Stimulated activated naive CD8-positive, alpha-beta T cell treated with anti-CD3 and anti-CD28 coated beads, Interleukin-15, amount 100 ng/mL, for 72 hours (primary cell): ENCODE results near the gene APBB3.

Source experiments
- ATAC-seq: fragments of 150-1000 bp; cut with Tn5 transposase; 2 replicates; pipeline ENCODE4 v1.10.0; 2021; ENCODE audit warnings: mild to moderate bottlenecking, moderate library complexity
- DNase-seq, 2 donors: peaks; one replicate each; pipeline ENCODE4 v3.0.0; 2021 to 2022
- H3K27ac Mint-ChIP-seq, 2 donors: one replicate each; pipeline ENCODE4 v1.8.0; 2022; ENCODE audit warnings: mild to moderate bottlenecking in 2 of 2, mixed read lengths in 2 of 2, moderate library complexity in 2 of 2
- H3K27me3 Mint-ChIP-seq: one replicate; pipeline ENCODE4 v1.8.0; 2022; ENCODE audit warnings: mixed read lengths
- H3K4me1 Mint-ChIP-seq: one replicate; pipeline ENCODE4 v1.8.0; 2022; ENCODE audit warnings: mild to moderate bottlenecking, mixed read lengths
- H3K4me3 Mint-ChIP-seq, 2 donors: one replicate each; pipeline ENCODE4 v1.8.0; 2022; ENCODE audit warnings: mild to moderate bottlenecking in 2 of 2, mixed read lengths in 2 of 2, moderate library complexity in 1 of 2
- H3K9me3 Mint-ChIP-seq, 2 donors: one replicate each; pipeline ENCODE4 v1.8.0; 2022; ENCODE audit warnings: mixed read lengths in 2 of 2

APBB3 gene

DNA sequence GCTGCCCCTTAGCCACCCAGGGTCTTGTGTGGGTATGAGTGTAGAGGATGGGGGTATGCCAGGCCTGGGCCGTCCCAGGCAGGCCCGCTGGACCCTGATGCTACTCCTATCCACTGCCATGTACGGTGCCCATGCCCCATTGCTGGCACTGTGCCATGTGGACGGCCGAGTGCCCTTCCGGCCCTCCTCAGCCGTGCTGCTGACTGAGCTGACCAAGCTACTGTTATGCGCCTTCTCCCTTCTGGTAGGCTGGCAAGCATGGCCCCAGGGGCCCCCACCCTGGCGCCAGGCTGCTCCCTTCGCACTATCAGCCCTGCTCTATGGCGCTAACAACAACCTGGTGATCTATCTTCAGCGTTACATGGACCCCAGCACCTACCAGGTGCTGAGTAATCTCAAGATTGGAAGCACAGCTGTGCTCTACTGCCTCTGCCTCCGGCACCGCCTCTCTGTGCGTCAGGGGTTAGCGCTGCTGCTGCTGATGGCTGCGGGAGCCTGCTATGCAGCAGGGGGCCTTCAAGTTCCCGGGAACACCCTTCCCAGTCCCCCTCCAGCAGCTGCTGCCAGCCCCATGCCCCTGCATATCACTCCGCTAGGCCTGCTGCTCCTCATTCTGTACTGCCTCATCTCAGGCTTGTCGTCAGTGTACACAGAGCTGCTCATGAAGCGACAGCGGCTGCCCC is 2.9 kb upstream of the APBB3 start:
- Mint-ChIP-seq H3K4me1 (peaks cover 72% of the 10 kb centered on the region), H3K4me3 (peak overlapping the region; percentile 2 to 11), H3K9me3 (no peaks in the 10 kb centered on the region), H3K27me3 (no peaks in the 10 kb centered on the region), H3K27ac (peak overlapping the region in 1 of 2 donors; percentile 83)
- ATAC-seq (no peak), DNase-seq (no peak)

DNA sequence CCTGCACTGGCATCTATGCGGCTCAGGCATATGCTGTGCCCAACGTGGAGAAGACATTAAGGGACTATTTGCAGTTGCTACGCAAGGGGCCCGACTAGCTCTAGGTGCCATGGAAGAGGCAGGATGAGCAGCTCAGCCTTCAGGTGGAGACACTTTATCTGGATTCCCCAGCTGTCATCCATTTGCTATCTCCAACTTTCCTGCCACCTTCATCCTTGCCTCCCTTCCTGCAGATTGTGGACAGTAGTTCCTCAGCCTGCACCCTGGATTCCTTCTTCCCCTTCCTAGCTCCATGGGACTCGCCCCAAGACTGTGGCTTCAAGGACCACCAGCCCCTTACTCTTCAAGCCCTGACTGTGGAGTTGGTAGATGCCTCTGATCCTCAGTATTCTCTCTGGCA is 2.3 kb upstream of the APBB3 start:
- H3K9me3 Mint-ChIP-seq = no peaks in the 10 kb centered on the region
- ATAC-seq (no peak), DNase-seq (no peak)
- peaks cover 72% of the 10 kb centered on the region for H3K4me1 Mint-ChIP-seq
- H3K27me3 Mint-ChIP-seq = no peaks in the 10 kb centered on the region
- H3K27ac Mint-ChIP-seq = peak overlapping the region in 1 of 2 donors; percentile 35
- peak overlapping the region in 1 of 2 donors; percentile 5 for H3K4me3 Mint-ChIP-seq

DNA sequence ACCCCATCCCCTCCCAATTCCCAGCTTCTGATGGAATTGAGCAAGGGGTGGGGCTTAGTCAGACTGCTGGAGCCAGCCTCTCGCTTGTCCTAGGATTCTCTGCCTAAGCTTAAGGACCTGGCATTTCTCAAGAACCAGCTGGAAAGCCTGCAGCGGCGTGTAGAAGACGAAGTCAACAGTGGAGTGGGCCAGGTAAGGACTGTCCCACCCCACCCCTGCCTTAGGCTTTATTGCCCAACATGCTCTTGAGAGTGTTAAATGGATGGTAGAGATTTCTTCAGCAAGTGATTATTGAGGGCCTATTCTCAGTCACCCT is 1.3 kb upstream of the APBB3 start:
- no peak for DNase-seq
- ATAC-seq = no peak
- H3K4me1 Mint-ChIP-seq = peaks cover 72% of the 10 kb centered on the region
- peak overlapping the region; percentile 91 to 98 for H3K4me3 Mint-ChIP-seq
- H3K9me3 Mint-ChIP-seq = no peaks in the 10 kb centered on the region
- H3K27ac Mint-ChIP-seq = peak overlapping the region; percentile 96 to 99
- no peaks in the 10 kb centered on the region for H3K27me3 Mint-ChIP-seq

DNA sequence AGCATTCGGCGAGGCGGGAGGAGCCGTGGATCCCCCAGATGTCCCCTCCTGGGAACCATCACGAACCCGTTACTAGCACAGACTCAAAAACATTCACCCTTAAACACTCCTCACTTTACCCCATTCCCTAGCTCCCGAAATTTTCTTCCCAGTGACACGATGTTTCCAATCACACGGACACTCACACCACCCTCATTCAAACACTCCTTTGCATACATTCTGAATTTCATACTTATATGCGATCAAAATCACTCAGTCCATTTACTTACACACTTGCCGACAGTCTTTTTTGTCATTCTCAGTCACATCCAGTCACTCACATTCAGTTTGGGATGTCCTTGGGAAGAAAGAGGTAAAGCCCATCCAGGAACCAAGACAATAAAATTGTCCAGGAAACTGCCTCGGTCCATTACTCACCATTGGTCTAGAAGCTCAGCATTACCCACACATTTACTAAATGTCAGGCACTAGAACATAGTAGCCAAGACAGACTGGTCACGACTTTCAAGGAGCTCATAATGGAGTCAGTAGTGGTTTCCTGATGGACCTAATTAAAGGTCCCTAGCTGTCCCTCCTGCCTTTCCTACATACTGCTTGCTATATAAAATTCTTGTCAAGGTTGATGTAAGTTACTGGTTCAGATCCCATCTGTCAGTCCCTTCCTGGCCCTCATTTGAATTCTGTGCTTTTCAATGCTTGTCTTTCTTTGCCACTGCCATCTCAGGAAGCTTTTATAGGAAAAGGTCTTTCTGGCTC is 804 bp upstream of the APBB3 start:
- no peak for DNase-seq
- H3K4me3 Mint-ChIP-seq = peak overlapping the region; percentile 91 to 98
- peak; percentile 6 for ATAC-seq
- H3K9me3 Mint-ChIP-seq = no peaks in the 10 kb centered on the region
- H3K27me3 Mint-ChIP-seq = no peaks in the 10 kb centered on the region
- H3K4me1 Mint-ChIP-seq = peaks cover 69% of the 10 kb centered on the region
- peak overlapping the region; percentile 96 to 99 for H3K27ac Mint-ChIP-seq

DNA sequence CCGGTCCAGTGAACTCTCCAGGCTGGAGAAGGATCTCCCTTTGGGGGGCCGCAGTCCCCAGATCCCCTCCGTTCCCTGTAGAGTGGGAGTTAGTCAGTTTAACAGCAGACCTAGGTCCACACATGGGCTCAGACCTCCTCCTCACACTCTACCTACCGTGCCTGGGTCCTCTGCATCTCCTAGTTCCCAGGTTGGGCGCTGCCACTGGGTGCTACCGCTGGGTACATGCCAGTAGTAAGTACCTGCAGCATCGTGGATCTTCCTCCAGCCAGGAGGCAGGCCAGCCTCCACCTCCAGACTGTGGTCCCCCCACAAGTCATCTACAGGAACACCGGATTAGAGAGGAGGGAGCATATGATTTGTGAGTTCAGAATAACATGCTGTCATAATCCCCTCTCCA is 802 bp downstream of the APBB3 start:
- no peak for ATAC-seq
- Mint-ChIP-seq H3K27me3 (no peaks in the 10 kb centered on the region), H3K9me3 (no peaks in the 10 kb centered on the region), H3K27ac (peak overlapping the region; percentile 89 to 99), H3K4me3 (peak overlapping the region; percentile 91 to 98), H3K4me1 (peaks cover 54% of the 10 kb centered on the region)
- DNase-seq = no peak

DNA sequence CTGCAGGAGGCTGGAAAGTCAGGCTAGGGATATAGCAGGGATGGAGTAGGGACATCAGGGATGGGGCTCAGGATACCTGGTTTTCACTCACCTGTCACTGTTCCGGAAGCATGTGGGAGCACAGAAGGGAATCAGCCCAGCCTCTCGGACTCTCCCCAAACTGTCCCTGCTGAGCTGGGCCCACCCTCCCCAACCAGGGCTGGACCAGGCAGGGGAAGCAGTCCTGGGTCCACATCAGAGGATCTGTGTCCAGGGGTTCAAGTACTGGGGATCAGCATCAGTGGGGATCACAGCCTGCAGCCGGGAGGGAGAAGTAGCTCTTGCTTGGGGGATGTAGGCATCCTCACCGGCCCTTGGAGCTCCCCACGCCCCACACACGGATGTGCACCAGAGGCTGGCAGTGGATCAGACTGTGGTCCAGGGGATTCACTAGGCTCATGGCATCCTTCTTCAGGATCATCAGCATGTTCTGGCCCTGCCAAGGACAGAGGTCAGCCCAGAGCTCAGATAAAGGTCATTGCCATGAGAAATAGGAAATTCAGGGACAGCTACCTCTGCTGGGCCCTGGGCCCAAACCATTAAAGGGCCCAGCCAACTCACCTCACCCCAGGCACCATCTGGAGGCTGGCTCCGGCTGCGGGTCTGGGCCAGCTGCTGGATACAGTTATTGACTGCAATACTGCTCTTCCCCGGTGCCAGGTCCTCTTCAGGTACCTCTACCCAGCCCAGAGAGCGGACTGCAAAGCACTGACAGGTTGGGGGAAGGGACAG is 2.5 kb downstream of the APBB3 start:
- Mint-ChIP-seq H3K27me3 (no peaks in the 10 kb centered on the region), H3K9me3 (no peaks in the 10 kb centered on the region), H3K4me1 (peaks cover 48% of the 10 kb centered on the region), H3K27ac (peak overlapping the region in 1 of 2 donors; percentile 44), H3K4me3 (no peak overlapping the region)
- DNase-seq (no peak), ATAC-seq (no peak)

DNA sequence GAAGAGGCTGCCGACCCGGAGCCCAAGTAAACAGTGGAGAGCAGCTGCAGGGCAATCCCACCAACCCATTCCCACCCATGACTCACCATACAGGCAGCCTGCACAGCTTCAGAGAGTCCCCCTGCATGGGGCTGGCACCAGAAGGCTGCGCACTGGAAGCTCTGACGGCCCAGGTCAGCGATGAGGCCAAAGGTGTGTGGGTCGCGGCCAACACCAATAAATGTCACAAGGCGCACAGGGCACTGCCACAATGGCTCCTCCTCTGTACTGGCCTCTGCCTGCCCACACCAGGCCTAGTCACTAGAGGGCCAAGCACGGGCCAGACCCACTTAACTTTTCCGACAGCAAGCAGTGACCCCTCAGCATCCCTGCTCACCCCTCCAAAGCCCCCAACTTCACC is 4.2 kb downstream of the APBB3 start:
- no peak for DNase-seq
- Mint-ChIP-seq H3K4me3 (no peak overlapping the region), H3K4me1 (peaks cover 45% of the 10 kb centered on the region), H3K27ac (no peak overlapping the region), H3K9me3 (no peaks in the 10 kb centered on the region), H3K27me3 (no peaks in the 10 kb centered on the region)
- no peak for ATAC-seq

DNA sequence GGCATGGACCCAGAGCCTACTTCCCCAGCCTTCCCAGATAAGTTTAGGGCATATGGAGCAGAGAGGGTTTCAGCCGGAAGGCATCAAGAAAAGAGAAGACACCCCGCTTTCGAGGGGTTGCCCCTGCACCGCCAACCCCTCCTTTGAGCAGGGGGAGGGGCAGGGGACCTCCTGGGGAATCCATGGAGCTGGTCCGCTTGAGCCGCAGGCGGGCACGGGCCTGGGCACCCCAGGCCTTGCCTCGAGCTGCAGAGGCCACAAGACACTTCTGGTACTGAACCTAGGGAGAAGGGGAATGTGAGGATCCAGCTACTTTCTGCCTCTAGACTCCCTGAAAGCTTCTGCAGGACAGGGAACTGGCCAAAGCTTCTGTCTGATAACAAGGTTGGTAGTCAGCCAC is 5.9 kb downstream of the APBB3 start:
- no peaks in the 10 kb centered on the region for H3K27me3 Mint-ChIP-seq
- no peak overlapping the region for H3K27ac Mint-ChIP-seq
- H3K4me3 Mint-ChIP-seq = no peak overlapping the region
- H3K4me1 Mint-ChIP-seq = peaks cover 52% of the 10 kb centered on the region
- ATAC-seq (no peak), DNase-seq (no peak)
- H3K9me3 Mint-ChIP-seq = no peaks in the 10 kb centered on the region

GRCh38 chr5:140557965-140558364 is 6.4 kb downstream of the APBB3 start:
- no peaks in the 10 kb centered on the region for H3K27me3 Mint-ChIP-seq
- DNase-seq = no peak
- H3K4me3 Mint-ChIP-seq = peak overlapping the region; percentile 78 to 90
- H3K4me1 Mint-ChIP-seq = peaks cover 52% of the 10 kb centered on the region
- no peak for ATAC-seq
- peak overlapping the region; percentile 95 to 97 for H3K27ac Mint-ChIP-seq
- no peaks in the 10 kb centered on the region for H3K9me3 Mint-ChIP-seq

DNA sequence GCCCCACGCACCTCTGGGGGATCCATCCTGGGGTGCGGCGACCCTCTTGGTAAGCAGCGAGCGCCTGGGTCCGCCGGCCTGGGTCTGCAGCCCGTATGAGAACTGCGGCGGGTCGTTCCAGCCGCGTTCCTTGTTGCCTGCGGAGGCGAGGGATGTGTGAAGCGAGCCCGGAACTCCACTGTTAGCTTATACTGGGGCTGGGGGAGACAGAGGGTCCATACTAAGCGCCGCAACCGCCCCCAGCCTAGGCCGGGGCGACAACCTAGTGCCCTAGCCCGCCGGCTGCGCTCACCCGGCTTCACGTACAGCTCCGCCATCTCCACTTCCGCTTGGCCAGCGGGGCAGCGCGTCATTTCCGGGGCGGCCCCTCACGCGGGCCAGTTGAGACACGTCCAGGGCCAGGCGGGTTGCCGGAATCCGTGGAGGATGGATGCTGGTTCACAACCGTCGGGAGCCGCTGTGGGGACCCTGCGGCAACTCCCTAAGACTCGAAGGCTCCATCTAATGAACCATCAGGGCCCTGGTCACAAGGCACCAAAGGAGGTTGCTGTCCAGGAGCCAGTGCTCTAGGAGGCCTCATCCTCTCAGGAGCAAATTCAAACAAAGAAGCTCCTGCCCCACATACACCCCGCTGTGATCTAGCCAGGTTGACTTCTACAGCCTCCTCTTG is 7.1 kb downstream of the APBB3 start, which contains the start of gene SRA1:
Gene SRA1 (minus strand): TSS at position 338 of the 670 bp plus-strand sequence. CDS start 21 bp downstream, at position 317.
- H3K27me3 Mint-ChIP-seq = no peaks in the 10 kb centered on the region
- H3K4me3 Mint-ChIP-seq = peak within 1 kb of the TSS; percentile 78 to 90
- peak; percentile 82 to 87 for DNase-seq
- peak within 1 kb of the TSS; percentile 95 to 97 for H3K27ac Mint-ChIP-seq
- ATAC-seq = peak; percentile 93
- H3K4me1 Mint-ChIP-seq = peaks cover 50% of the 10 kb centered on the region
- no peaks in the 10 kb centered on the region for H3K9me3 Mint-ChIP-seq

DNA sequence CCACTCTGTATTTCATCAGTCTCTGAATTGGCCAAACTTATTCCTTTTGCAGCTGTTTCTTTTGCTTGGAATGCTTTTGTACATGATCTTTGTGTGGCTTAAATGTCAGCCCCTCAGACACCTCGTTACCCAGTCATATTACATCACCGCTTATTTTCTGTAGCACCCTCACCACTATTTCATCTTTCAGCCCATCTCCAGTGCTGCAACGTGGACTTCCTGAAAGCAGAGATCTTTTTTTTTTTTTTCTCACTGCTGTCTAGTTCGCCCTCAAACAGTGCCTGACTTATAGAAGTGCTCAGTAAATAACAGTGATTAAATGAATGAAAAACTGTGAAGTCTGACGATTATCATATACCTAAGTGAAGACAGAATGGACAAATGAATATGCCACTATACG is 8.0 kb downstream of the APBB3 start:
- DNase-seq = no peak
- Mint-ChIP-seq H3K9me3 (no peaks in the 10 kb centered on the region), H3K27ac (peak overlapping the region; percentile 68 to 95), H3K4me3 (peak overlapping the region; percentile 78 to 90), H3K4me1 (peaks cover 57% of the 10 kb centered on the region), H3K27me3 (no peaks in the 10 kb centered on the region)
- ATAC-seq = no peak

- DNase-seq (no peak), ATAC-seq (peak; percentile 41)
- peak overlapping the region; percentile 78 to 90 for H3K4me3 Mint-ChIP-seq
- peak overlapping the region; percentile 44 to 91 for H3K27ac Mint-ChIP-seq
- no peaks in the 10 kb centered on the region for H3K9me3 Mint-ChIP-seq
- no peaks in the 10 kb centered on the region for H3K27me3 Mint-ChIP-seq
- peaks cover 63% of the 10 kb centered on the region for H3K4me1 Mint-ChIP-seq
Observed at GRCh38 chr5:140555747-140556312, 8.6 kb downstream of the APBB3 start.

- no peak for ATAC-seq
- peak overlapping the region; percentile 51 to 83 for H3K27ac Mint-ChIP-seq
- no peak for DNase-seq
- no peaks in the 10 kb centered on the region for H3K9me3 Mint-ChIP-seq
- peaks cover 77% of the 10 kb centered on the region for H3K4me1 Mint-ChIP-seq
- H3K4me3 Mint-ChIP-seq = peak overlapping the region; percentile 78 to 90
- no peaks in the 10 kb centered on the region for H3K27me3 Mint-ChIP-seq
Observed at GRCh38 chr5:140554454-140554853, 9.9 kb downstream of the APBB3 start.

GRCh38 chr5:140553657-140554056 is 10.7 kb downstream of the APBB3 start:
- Mint-ChIP-seq H3K27ac (peak overlapping the region; percentile 22 to 51), H3K27me3 (no peaks in the 10 kb centered on the region), H3K4me1 (peaks cover 85% of the 10 kb centered on the region), H3K4me3 (peak overlapping the region; percentile 78 to 90), H3K9me3 (no peaks in the 10 kb centered on the region)
- ATAC-seq (peak; percentile 31), DNase-seq (no peak)

GRCh38 chr5:140551872-140552271 is 12.5 kb downstream of the APBB3 start:
- ATAC-seq (no peak), DNase-seq (no peak)
- H3K27ac Mint-ChIP-seq = peak overlapping the region in 1 of 2 donors; percentile 51
- peak overlapping the region in 1 of 2 donors; percentile 28 for H3K4me3 Mint-ChIP-seq
- H3K9me3 Mint-ChIP-seq = no peaks in the 10 kb centered on the region
- peaks cover 87% of the 10 kb centered on the region for H3K4me1 Mint-ChIP-seq
- no peaks in the 10 kb centered on the region for H3K27me3 Mint-ChIP-seq
